Ureter (tissue), 1 donor: ENCODE measurements around the gene ABCC12. TPM values are rescaled to one million over a fixed set of nuclear protein-coding genes. Genes with fewer than 3 reads are reported as not detected.
"Not testable (repeated sequence)": the region's sequence is repeated elsewhere in the genome, so short reads cannot be mapped to it uniquely, and the experiment has no call there.

Source experiments
- DNase-seq: peaks from one replicate; pipeline ENCODE4 v3.0.0-alpha.2; 2020; ENCODE audit warnings: low spot score
- total RNA-seq: library from RNA; stranded (reverse); gene quantifications from one replicate; pipeline ENCODE4 v1.2.4, GENCODE V29; 2023
- donor health status: DM: yes; HTN: yes; CAD: no.

ABCC12 gene
- total RNA-seq, result not detected

DNA sequence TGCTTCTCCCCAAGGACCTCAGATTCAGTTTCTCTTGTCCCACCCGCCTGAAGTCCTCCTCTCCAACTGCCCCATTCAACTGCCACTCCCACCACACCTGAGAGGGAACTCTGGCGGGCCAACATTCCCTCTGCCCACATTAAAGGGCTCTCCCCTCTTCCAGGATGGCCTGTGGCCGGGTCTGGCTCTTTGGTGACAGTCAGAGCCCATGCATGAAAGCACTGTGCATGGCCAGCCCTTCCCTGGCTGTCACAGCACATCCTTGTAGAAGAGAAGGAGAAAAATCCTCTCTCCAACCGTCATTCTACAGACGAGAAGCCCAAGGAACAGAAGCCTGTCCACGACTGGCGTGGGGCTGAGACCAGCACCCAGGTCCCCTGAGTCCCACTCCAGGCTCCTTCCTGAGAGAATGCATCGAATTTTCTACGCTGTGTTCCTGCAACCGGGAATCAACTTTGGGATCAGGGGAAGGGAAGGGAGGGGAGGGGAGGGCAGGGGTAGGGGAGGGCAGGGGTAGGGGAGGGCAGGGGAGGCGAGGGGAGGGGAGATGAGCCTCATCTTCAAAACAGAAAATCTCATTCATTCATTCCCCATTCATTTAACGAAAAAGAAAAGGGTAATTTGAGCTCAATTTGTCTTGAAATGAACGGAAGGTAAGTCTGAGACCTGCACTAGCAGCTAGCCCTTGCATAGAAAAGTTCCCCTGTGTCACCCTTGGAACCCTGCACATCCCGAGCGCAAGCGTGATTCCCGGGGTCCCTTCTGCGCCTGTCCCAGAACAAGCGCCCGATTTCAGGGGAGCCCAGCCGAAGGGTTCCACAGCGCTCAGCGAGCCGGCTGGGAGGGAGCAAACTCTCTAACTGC lies at the start of gene ABCC12:
Gene ABCC12, minus strand, starts transcription at position 68 of the 864 bp plus-strand sequence. CDS start 9,569 bp downstream, outside the sequence.
- DNase-seq, result no peak

DNA sequence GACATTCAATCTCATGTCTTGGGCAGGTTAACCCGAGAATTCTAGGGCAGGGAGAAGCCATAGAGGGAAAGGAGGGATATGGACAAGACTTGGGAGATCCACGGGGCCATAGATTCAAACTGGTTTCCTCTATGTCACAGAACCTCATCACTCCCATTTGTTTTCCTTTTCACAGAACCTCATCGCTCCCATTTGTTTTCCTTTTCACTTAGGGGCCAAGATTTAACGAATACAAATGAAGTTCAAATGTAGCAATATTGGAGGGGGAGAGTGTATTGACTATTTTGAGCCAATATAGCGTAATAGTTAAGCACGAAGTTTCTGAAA lies 49.0 kb upstream of the ABCC12 start:
- DNase-seq, result no peak

DNA sequence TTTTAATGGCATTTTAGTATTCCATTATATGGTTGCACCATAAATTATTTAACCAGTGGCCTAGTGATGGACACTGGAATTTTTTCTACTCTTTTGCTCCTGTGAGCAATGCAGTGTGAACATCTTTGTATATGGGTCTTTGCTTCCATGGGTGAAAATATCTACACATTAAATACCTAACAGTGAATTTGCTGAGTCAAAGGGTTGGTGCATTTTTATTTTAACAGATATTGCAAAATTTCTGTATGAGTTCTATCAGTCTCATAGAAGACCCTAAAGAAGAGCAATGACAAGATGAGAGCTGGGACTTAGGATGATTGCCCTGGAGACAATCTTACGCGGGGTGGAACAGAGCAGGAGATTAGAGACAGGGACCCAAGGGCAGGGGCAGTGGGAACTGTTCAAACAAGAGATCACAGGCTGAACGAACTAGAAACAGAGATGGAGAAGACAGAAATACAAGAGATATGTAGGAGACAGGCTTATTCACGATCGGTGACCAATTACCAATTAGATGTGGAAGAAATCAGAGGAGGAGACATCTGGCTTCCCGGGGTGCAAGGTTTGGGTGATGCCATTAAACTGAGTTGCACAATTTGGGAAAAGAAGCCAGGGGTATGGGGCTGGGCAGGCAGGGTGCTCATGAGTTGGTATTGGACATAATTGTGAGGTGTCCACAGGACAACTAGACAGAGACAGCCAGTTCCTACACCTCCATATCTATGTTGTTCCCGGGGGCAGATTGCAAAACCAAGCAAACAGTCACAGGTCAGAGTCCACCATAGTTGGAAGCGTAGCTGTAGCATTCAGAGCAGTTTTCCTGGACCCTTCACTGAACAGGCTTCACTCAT lies 48.4 kb upstream of the ABCC12 start:
- DNase-seq, result no peak

DNA sequence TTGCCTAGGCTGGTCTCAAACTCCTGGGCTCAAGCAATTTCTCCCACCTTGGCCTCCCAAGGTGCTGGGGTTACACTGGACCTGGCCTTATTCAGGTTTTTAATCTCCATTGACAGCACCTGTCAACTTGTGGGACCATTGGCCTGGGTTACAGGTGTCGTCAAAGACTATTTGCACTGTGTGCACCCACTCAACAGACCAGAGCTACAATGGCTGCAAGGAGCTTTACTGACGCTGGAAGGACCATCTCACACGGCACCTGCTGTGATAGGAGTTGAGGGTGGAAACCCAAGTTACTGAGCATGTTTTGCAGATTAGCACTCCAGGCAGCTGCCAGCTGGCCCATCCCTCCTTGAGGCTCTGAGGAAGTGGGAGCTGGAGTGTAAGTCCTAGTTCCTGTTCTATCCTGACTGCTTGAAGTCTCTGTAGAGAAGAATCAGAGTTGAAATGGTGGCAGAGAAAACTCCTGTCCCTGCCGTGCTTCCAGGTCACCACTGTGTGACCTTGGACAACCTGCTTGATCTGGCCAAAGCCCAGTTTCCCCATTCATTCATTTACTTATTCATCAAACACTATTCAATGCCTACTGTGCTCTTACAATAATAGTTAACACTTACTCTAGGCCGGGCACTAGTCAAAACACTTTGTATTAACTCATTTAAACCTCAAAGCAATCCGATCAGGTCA lies 45.9 kb upstream of the ABCC12 start:
- no peak for DNase-seq

DNA sequence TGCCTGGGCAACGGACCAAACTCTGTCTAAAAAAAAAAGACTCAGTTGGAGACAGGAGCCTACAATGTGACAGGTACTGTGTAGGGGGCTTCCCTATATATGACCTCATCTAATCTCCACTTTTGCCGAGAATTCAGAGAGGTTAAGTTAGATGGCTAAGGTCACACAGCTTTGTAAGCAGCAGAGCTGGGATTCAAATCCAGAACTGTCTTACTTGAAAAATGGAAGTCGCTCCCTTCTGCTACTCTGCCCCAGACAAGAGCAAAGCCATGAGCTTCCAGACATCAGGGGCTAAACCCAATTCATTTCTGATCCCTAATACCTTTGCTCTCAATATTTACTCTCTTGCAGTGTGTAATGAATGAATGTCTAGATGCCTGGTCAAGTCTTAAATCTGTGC lies 41.5 kb upstream of the ABCC12 start:
- no peak for DNase-seq

DNA sequence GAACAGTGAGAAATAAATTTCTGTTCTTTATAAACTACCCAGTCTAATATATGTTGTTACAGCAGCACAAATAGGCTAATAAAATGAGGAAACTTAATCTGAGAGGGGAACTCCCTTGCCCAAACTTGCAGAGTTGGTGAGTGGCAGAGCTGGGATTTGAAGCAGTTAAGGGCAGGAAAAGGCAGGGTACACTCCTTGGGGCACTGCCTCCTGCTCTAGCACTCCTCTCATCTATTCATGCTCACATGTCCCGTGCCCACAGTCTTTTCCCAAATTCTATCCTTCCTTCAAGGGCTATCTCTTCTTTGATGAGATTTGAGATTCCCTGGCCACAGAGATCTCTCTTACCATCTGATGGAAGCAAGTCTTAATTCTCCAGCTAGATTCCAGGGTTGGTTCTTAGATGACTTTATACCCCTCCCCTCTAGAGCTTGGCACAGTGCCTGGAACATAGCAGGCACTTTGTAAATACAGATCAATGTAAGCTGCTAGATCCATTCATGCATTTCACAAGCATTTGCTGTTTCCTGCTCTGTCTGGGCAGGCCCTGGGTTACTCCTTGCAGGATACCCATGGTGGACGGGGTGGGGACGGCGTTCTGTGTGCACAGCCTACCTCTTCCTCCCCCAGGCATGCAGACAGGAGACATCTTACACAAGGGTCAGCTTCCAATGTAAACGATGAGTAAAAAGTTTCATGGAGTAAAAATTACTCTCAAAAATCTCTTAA lies 39.2 kb upstream of the ABCC12 start:
- peak; percentile 77 for DNase-seq

DNA sequence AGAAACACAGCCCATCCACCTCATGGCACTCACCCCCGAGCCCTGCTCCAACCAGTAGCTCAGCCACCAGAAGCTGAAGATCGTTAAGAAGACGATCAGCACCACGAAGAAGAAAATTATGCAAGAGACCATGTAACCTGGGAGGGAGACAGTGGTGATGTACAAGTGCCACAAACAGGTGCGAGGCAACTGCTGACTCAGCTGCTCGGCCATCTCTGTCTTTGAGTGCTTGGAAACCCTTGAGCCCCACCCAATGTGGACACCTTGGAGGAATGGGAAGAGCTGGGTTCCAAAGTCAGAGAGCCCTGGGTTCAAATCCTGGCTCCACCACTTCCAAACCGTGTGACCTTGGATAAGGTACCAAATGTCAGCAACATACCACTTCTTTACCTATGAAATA lies 38.1 kb upstream of the ABCC12 start:
- DNase-seq, result no peak

DNA sequence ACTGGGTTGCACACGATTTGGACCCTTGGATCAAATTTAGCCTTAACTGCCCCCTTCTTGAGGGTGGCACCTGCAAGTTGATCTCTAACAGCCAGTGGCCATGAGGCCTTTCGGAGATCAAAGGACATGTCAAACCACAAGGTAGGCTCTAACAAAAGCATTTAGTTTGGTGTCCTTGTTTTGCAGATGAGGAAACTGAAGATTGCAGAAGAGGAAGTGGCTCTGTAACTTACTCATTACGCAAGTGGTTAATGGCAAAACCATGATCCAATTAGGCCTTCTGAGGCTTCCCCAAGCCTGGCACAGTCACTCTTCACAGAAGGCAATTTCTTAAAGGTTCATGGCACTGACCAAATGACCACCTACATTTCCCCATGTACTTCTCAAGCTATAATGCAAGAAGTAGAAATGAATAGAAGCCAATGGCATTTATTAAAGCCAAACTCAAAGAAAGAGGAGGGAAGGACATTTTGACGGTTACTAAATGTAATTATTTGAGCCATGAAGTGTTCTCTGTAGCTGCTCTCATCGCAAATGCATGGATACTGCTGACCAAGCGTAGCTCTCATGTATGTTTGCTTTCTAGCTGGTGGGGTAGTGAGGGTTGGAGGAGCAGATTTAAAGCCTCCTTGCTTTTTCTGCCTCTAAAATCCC lies 32.8 kb upstream of the ABCC12 start:
- no peak for DNase-seq

DNA sequence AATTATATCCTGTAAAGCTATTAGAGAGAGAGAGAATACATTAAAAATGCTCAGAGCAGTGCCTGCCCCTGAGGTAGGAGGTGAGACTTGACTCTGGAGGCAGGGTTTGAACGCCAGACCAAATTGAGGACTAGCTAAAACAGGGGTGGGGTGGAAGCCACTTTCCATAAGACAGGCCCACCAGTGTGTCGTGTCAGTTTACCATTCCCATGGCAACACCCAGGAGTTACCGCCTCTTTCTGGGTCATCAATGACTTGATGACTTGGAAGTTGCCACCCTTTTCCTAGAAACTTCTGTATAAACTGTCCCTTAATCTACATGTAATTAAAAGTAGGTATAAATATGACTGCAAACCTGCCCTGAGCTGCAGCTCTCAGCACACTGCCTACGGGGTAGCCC lies 32.0 kb upstream of the ABCC12 start:
- DNase-seq, result no peak

DNA sequence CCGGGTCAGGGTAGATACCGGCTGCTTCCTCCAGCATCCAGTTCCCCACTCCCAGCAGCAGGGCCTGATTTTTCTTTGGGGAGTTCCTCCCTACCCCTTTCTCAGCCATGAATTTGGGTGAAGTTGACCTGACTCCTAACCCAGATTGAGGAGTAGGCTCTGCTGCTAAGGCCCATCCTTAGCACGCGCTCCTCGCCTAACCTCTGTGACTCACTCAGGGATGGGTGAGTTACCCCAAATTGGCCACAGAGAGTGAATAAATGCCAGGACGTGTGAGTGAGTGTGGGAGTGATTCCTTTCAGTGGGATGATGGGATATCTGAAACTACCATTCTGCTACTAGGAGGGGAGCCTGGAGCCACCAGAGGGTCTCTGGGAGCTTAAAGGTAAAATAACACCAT lies 28.9 kb upstream of the ABCC12 start:
- DNase-seq, result no peak

DNA sequence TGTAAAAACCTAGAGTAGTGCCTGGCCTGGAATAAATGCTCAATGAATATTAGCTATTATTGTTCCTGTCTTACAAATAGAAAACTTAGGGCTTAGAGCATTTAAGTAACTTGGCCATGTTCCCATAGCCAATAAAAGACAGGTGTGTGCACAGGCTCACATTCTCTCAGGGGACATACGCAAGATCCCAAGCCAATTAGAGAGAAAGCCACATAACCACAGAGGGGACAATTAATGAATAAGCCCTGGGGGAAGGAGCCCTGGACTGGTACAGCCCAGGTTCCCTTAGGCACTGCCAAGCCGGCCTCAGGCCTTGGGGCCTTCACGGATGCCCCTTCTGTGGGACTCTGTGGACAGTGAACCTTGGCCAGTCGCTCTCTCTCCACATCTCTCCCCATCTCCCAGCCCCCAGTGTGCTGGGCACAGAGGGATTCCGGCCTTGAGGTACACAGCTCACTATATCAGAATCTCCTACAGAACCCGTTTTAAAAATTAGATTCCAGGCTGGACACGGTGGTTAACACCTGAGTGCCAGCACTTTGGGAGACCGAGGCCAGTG lies 27.3 kb upstream of the ABCC12 start:
- DNase-seq, result no peak

DNA sequence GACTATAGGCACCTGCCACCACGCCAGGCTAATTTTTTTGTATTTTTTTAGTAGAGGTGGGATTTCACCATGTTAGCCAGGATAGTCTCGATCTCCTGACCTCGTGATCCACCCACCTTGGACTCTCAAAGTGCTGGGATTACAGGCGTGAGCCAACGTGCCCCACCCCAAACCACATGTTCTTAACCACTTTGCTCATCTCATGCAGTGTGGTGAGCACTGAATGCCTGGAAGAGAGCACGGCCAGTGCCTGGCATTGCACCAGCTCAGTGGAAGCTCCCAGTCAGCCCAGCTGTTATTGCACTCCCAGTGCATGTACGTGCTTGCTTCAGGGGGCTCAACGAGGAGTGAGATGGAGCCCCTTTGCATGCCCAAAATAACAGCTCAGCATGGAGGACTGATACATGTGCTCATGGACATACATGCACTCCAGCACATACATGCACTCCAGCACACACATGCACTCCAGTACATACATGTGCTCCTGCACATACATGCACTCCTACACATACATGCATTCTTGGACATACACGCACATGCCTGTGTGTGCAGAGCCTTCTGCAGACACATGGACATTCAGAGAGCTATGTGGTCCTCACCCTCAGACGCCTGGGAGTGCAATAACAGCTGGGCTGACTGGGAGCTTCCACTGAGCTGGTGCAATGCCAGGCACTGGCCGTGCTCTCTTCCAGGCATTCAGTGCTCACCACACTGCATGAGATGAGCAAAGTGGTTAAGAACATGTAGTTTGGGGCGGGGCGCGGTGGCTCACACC lies 26.1 kb upstream of the ABCC12 start:
- not testable (repeated sequence) for DNase-seq

DNA sequence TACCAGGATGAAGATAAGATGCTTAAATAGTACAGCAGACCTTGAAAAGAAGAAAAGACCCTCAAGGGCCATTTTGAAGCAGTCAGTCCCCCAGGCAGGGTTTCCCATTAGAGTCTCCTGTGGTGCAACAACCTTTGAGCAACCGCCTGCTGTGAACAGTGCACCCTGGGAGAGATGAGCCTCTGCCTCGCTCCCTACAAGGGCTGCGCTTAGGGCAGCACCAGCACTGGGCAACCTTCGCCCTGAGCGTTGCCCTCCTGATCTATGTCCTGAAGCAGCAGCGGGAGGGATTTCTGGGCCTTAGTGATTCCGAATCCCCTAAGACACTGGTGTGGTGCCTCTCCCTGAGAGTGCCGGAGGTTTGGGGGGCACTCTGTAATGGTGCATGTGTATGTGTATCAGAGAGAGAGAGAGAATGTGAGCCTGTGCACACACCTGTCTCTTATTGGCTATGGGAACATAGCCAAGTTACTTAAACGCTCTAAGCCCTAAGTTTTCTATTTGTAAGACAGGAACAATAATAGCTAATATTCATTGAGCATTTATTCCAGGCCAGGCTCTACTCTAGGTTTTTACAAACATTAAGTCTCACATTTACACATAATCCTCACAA lies 25.2 kb upstream of the ABCC12 start:
- no peak for DNase-seq

DNA sequence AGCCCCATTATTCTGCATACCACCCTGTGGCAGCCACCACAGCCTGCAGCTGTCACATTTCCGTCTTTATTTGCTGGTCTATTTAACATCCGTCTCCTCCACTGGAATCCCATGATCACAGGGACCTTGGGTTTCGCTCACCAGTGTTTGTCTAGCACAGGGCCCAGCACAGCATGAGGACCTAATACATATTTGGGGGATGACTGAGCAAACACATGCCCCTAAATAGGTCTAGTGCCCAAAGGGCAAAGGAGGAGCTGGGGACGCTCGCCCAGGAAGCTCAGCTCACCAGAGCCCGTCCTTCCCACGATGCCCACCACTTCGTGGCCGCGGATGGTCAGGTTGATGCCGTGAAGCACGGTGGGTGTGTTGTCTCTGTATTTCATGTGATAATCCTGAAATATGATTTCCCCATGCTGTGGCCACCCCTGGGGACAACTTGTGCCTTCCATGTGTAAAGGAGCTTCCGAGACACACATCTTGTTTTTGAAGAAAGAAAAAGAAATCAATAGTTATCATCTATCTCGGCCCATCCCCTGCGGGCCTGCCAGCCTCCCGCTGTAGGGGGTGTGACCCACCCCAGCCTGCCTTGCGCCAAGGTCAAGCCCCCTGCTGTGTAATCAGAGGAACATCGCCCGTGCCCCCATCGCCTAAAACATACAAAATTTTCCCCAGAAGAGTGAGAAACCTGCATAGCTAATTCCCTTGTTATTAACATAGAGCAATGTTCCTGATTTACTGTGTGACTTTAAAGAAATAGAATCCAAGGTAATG lies 21.0 kb upstream of the ABCC12 start:
- no peak for DNase-seq

DNA sequence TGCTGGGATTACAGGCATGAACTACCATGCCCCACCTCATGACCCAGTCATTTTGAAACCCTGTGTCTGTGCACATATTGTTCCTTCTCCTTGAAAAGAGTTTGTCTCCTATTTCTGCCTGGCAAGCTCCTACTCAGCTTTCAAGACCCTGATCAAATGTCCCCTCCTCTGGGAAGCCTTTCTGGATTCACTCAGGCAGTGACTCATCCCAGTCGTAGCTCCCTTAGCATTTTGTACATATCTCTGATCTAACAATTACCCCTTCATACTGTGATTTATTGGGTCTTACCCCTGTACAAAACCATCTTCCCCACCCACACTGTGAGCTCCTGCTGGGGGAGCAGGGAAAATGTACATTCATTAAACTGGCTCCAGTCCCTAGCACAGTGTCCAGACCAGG lies 18.1 kb upstream of the ABCC12 start:
- no peak for DNase-seq

DNA sequence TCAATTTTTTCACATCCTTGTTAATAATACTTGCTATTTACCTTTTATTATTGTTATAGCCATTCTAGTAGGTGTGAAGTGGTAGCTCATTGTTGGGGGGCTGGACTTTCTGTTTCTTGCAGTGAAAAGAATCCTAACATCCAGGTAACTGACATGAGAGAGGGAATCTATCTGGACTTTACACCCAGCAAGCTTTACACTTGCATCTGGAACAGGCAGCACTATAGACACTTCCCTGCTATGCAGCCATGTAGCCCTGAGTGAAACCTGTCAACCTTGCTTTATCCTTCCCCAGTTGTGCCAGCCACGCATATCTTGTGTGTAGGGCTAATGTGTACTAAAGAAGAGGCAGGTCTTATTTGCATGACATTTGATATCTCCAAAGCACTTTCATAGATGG lies 16.9 kb upstream of the ABCC12 start:
- DNase-seq, result no peak

DNA sequence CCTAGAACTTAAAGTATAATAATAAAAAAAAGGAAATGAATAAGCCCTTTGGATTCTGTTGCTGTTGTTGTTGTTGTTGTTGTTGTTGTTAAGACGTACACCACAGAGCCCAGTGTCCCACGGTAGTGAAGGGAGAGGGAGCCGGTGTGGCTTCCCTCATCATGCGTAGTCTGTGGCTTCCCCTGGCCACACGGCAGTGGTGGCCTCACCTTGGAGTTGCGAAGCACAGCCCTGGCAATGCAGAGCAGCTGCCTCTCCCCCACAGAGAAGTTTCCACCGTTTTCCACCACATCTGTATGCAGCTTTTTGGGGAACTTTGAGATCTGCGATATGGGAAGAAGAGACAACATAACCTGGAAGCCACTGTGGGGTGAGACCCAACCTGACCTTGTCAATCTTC lies 14.1 kb upstream of the ABCC12 start:
- no peak for DNase-seq

DNA sequence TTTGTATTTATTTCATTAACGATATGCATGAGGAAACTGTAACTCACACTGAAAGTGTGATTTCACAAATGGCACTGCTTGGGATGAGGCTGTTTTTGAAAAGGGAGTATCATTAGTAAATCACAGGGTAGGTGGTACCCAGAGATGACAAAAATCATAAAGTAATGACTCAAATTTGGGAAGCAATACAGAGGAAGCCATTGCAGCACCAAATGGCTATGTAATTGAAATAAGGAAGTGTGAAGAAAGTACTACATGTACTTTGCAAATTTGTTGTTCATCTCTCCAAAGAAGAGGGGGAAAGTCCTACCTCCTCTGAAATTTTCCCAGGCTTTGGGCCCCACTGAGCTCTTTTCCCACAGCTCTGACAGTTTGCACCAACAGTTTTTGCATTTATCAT lies 12.3 kb upstream of the ABCC12 start:
- DNase-seq, result no peak

DNA sequence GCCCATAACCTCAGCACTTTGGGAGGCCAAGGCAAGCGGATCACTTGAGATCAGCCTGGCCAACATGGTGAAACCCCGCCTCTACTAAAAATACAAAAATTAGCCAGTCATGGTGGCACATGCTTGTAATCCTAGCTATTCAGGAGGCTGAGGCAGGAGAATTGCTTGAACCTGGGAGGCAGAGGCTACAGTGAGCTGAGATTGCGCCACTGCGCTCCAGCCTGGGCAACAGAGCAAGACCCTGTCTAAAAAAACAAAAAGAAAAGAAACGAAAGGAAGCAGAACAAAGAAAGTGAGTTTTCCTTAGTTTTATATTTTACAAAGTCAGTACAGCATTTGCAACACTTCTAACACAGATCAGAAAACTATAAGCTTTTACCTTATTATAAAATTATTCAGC lies 10.8 kb upstream of the ABCC12 start:
- DNase-seq, result not testable (repeated sequence)
